GM12891 (cell line): ENCODE results near the gene FIBIN.
"Not testable (repeated sequence)": the region's sequence is repeated elsewhere in the genome, so short reads cannot be mapped to it uniquely, and the experiment has no call there.

Experiments used
- DNase-seq: peaks from one replicate; pipeline ENCODE4 v3.0.0; 2011; ENCODE audit warnings: low spot score; ENCODE audit not compliant: insufficient read length
- FAIRE-seq: peaks from 2 replicates; lab custom pipeline; 2011; peaks lifted over from hg19 to GRCh38; lab: Jason Lieb, UNC
- PAX5 ChIP-seq: IDR thresholded peaks from 2 replicates; pipeline ENCODE4 v1.6.1; 2011; ENCODE audit warnings: low read length, moderate library complexity, mild to moderate bottlenecking; ENCODE audit not compliant: insufficient read depth, severe bottlenecking
- POLR2A ChIP-seq: IDR thresholded peaks from 2 replicates; pipeline ENCODE4 v1.6.1; 2011; ENCODE audit warnings: low read depth, low read length, control low read depth
- POLR2AphosphoS5 ChIP-seq: IDR thresholded peaks from 2 replicates; pipeline ENCODE4 v1.6.1; 2011; ENCODE audit warnings: low read depth, low read length, control low read depth
- POU2F2 ChIP-seq: IDR thresholded peaks from 2 replicates; pipeline ENCODE4 v1.6.1; 2011; ENCODE audit warnings: low read depth, mild to moderate bottlenecking, control low read depth, low read length, moderate library complexity
- SPI1 ChIP-seq: IDR thresholded peaks from 2 replicates; pipeline ENCODE4 v1.6.1; 2011; ENCODE audit warnings: low read depth, low read length, control low read depth
- TAF1 ChIP-seq: IDR thresholded peaks from 2 replicates; pipeline ENCODE4 v1.6.1; 2011; ENCODE audit warnings: low read depth, low read length, control low read depth

FIBIN gene

GRCh38 chr11:26953770-26954392 is 40.0 kb upstream of the FIBIN start:
- DNase-seq, result no peak
- TF ChIP-seq POLR2A, result no peak
- TF ChIP-seq POLR2AphosphoS5, result no peak
- no peak for TF ChIP-seq TAF1
- TF ChIP-seq PAX5, result no peak
- no peak for TF ChIP-seq POU2F2
- FAIRE-seq, result no peak

- DNase-seq (no peak), FAIRE-seq (no peak)
- TF ChIP-seq POU2F2 (no peak), SPI1 (no peak), POLR2A (no peak), POLR2AphosphoS5 (no peak), PAX5 (no peak), TAF1 (no peak)
Observed at GRCh38 chr11:26958005-26958701, 35.8 kb upstream of the FIBIN start.

- DNase-seq (no peak), FAIRE-seq (no peak)
- TF ChIP-seq POU2F2, result no peak
- TF ChIP-seq TAF1, result no peak
- TF ChIP-seq POLR2AphosphoS5, result no peak
- TF ChIP-seq SPI1, result no peak
- no peak for TF ChIP-seq POLR2A
- no peak for TF ChIP-seq PAX5
Observed at GRCh38 chr11:26958702-26959049, 35.2 kb upstream of the FIBIN start.

GRCh38 chr11:26960281-26960680 is 33.6 kb upstream of the FIBIN start:
- TF ChIP-seq POU2F2, result no peak
- FAIRE-seq (no peak), DNase-seq (no peak)

GRCh38 chr11:26963764-26964163 is 30.1 kb upstream of the FIBIN start:
- no peak for TF ChIP-seq SPI1
- no peak for TF ChIP-seq TAF1
- TF ChIP-seq POLR2AphosphoS5, result no peak
- no peak for TF ChIP-seq POU2F2
- no peak for TF ChIP-seq PAX5
- no peak for TF ChIP-seq POLR2A
- DNase-seq (no peak), FAIRE-seq (no peak)

- TF ChIP-seq PAX5 (no peak), TAF1 (no peak), POLR2AphosphoS5 (no peak)
Observed at GRCh38 chr11:26964339-26964738, 29.6 kb upstream of the FIBIN start.

GRCh38 chr11:26964847-26965485 is 28.9 kb upstream of the FIBIN start:
- not testable (repeated sequence) for FAIRE-seq

More at GRCh38 chr11:26964339-26964738, 29.6 kb upstream of the FIBIN start:
- FAIRE-seq (no peak), DNase-seq (no peak)

GRCh38 chr11:26971961-26972360 is 22.0 kb upstream of the FIBIN start:
- DNase-seq (no peak), FAIRE-seq (no peak)
- TF ChIP-seq PAX5 (no peak), POU2F2 (no peak), POLR2A (no peak), TAF1 (no peak), POLR2AphosphoS5 (no peak), SPI1 (no peak)

More at GRCh38 chr11:26964847-26965485, 28.9 kb upstream of the FIBIN start:
- DNase-seq, result not testable (repeated sequence)

GRCh38 chr11:26974069-26974783 is 19.7 kb upstream of the FIBIN start:
- no peak for TF ChIP-seq SPI1
- no peak for TF ChIP-seq TAF1
- no peak for TF ChIP-seq POLR2A
- TF ChIP-seq POU2F2, result no peak
- TF ChIP-seq PAX5, result no peak
- TF ChIP-seq POLR2AphosphoS5, result no peak
- no peak for DNase-seq

GRCh38 chr11:26974996-26975395 is 18.9 kb upstream of the FIBIN start:
- TF ChIP-seq POLR2AphosphoS5, result no peak
- TF ChIP-seq PAX5, result no peak
- no peak for TF ChIP-seq POLR2A
- no peak for TF ChIP-seq SPI1
- no peak for TF ChIP-seq POU2F2
- TF ChIP-seq TAF1, result no peak
- DNase-seq (no peak), FAIRE-seq (no peak)

More at GRCh38 chr11:26974069-26974783, 19.7 kb upstream of the FIBIN start:
- FAIRE-seq, result no peak
